ENCODE results near the gene TPX2. TPM values are rescaled to one million over a fixed set of nuclear protein-coding genes. Genes with fewer than 3 reads are reported as not detected.
A peak's percentile ranks its signal among the peaks of the same experiment; 100 is the strongest.

Gene TPX2
- total and polyA plus RNA-seq, 2 of the 8 experiments (the other 6 are each of a cell fraction or from before 2014, with no cell fraction given), result 43.6 to 125 TPM

DNA sequence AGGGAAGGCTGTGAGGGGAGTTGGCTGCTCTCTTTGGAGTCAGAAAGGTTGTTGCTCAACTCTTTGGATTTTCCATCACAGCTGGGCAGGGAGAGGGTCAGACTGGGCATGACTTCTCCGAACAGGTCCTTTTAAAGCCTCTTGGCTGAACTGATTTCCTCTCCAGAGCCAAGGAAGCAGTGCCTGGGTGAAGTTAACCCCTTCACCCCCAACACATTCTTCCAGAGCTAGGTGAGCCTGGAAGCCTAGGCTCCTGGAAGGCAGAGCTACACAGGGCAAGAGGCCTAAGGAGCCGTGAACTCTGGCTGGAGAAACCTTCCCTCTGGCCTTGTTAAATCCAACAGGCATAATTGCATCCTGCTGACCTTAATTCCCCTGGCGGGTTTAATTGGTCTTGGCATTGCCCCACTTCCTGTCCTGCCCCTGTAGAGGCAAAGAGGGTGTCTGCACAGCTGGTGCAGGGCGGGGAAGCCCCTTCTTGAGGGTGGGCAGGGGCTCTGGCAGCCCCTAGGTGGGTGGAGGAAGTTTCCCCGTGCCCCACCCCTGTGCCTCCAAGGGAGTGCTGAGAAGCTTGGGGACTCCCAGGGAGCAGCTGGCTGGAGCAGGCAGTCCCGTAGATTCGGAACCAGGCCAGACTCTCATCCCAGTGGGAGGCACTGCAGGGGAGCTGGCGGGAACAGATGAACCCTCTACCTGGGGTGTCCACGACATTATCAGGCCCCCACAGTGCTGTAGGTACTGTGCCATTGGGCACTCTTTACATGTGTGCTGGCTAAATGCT is 76.5 kb downstream of the TPX2 start:
- H3K4me3 ChIP-seq (ENCODE audit: extremely low read depth in 1 of 4, insufficient read depth in 2 of 4, low read depth in 3 of 4, low read length in 4 of 4), result peak overlapping the region in 1 of 4 experiments; percentile 2; a peak in 1 of 8 replicates
- no peak overlapping the region for H2BK20ac ChIP-seq (ENCODE audit: low read length)
- no peak overlapping the region; the same call in 1 of the 2 replicates for H3K18ac ChIP-seq (ENCODE audit: extremely low read depth, low read length)
- no peaks in the 10 kb centered on the region for H3K36me3 ChIP-seq (ENCODE audit: control insufficient read depth in 2 of 4, insufficient read depth in 4 of 4, low read length in 3 of 4)
- ChIA-PET CTCF (ENCODE audit: partially characterized antibody) (interaction anchor here (0.9 to 5.5 kb wide), 10 partner anchors 8 to 202 kb away, joined by 3 to 19 read pairs (median 4); no protein-coding TSS in a partner anchor), POLR2A (ENCODE audit: partially characterized antibody) (interaction anchor here (1.1 to 1.6 kb wide), 3 partner anchors 15 to 243 kb away, joined by 3 to 5 read pairs (median 3); no protein-coding TSS in a partner anchor)
- peaks cover 4 to 10% (median 8%) of the 10 kb centered on the region in 4 experiments; a peak in 6 of 7 replicates for H3K4me1 ChIP-seq (replicated peaks in 1 of 4; ENCODE audit: control insufficient read depth in 3 of 4, insufficient read depth in 4 of 4, low read length in 3 of 4)
- peak overlapping the region; percentile 38 for H2AFZ ChIP-seq (ENCODE audit: low read length)
- DNase-seq (ENCODE audit: low read depth in 1 of 2, low spot score in 2 of 2) (no peak), FAIRE-seq (peak; percentile 32)
- no peaks in the 10 kb centered on the region for H3K79me1 ChIP-seq (ENCODE audit: low read depth, low read length)
- no peaks in the 10 kb centered on the region for H3K9me3 ChIP-seq (ENCODE audit: insufficient read depth in 2 of 2, low read depth in 1 of 2, low read length in 1 of 2)
- peak overlapping the region in 1 of 2 experiments; percentile 0; a peak in 1 of 4 replicates for H3K4me2 ChIP-seq (ENCODE audit: insufficient read depth in 1 of 2, low read depth in 2 of 2, low read length in 2 of 2)
- WGBS, 2 experiments (ENCODE audit: extremely low coverage in 1 of 2, insufficient coverage in 1 of 2, insufficient read length in 1 of 2, insufficient replicate concordance in 2 of 2, low coverage in 1 of 2, low lambda C conversion rate in 2 of 2, missing lambda C conversion rate in 1 of 2), result 82% methylated on average over 9 of the region's 9 CpGs; no CpG with 5 or more reads in 1 of the 2 experiments
- H4K5ac ChIP-seq (ENCODE audit: insufficient read length, low read depth, low read length), result no peak overlapping the region
- no peaks in the 10 kb centered on the region for H3K27me3 ChIP-seq (replicated peaks in 1 of 4; ENCODE audit: control insufficient read depth in 3 of 4, extremely low read depth in 1 of 4, insufficient read depth in 3 of 4, low read length in 3 of 4)
- H4K8ac ChIP-seq (ENCODE audit: extremely low read depth, insufficient read depth, low read length), result no peak overlapping the region
- H4K91ac ChIP-seq (replicated peaks; ENCODE audit: insufficient read length, low read length), result no peak overlapping the region
- no peaks in the 10 kb centered on the region for H3K79me2 ChIP-seq (ENCODE audit: control insufficient read depth in 1 of 2, insufficient read depth in 2 of 2, low read length in 2 of 2)
- TF ChIP-seq RXRA (IDR thresholded peaks at IDR 0.05; ENCODE audit: insufficient read depth, low read depth, low read length) (no peak), CEBPB (IDR thresholded peaks at IDR 0.05; ENCODE audit: low read depth, low read length) (0 out of 2 replicates have a peak, but pooled peaks have one; percentile 3), TEAD4 (IDR thresholded peaks at IDR 0.05; ENCODE audit: low read depth, low read length) (0 out of 2 replicates have a peak, but pooled peaks have one; percentile 14)
- no peak overlapping the region; a peak in 1 of 7 replicates for H3K9ac ChIP-seq (replicated peaks in 1 of 4; ENCODE audit: extremely low read depth in 1 of 4, low read depth in 3 of 4, low read length in 3 of 4)
- H3K14ac ChIP-seq (ENCODE audit: insufficient read length), result no peak overlapping the region
- no peak overlapping the region for H2BK12ac ChIP-seq (ENCODE audit: low read depth, low read length)
- H3K23me2 ChIP-seq (ENCODE audit: low read depth, low read length), result no peaks in the 10 kb centered on the region
- H2BK15ac ChIP-seq (ENCODE audit: low read length), result peak overlapping the region; percentile 9; the same call in 1 of the 2 replicates
- H3K27ac ChIP-seq (ENCODE audit: low read depth, low read length), result peak overlapping the region; percentile 7; the same call in 1 of the 2 replicates
- H2BK120ac ChIP-seq (replicated peaks; ENCODE audit: low read depth, low read length), result no peak overlapping the region
- no peak overlapping the region for H3K4ac ChIP-seq (replicated peaks; ENCODE audit: insufficient read length, low read depth, low read length)
- H3K23ac ChIP-seq (ENCODE audit: insufficient read length), result no peak overlapping the region
- no peak overlapping the region for H3K56ac ChIP-seq (replicated peaks; ENCODE audit: insufficient read length, low read depth, low read length)
- no peaks in the 10 kb centered on the region for H4K20me1 ChIP-seq (replicated peaks in 1 of 2; ENCODE audit: control insufficient read depth in 1 of 2, insufficient read depth in 2 of 2, low read length in 2 of 2)
- H2BK5ac ChIP-seq (ENCODE audit: low read depth, low read length), result no peak overlapping the region; the same call in 1 of the 2 replicates
- no peak overlapping the region for H2AK5ac ChIP-seq (ENCODE audit: low read depth, low read length)
